Panc1 (cell line): ENCODE measurements around the gene CADM4.

ENCODE experiments used
- POLR2AphosphoS5 ChIP-seq: IDR thresholded peaks from 2 replicates; pipeline ENCODE4 v1.6.1; 2012; ENCODE audit warnings: mild to moderate bottlenecking, low read depth, low read length, moderate library complexity
- TCF7L2 ChIP-seq: IDR thresholded peaks from 2 replicates; pipeline ENCODE4 v1.6.1; 2011; ENCODE audit warnings: mild to moderate bottlenecking, low read depth, low read length, inconsistent platforms
- TF ChIP-seq, protein P1 (sequence below): fragments of 450-650 bp; IDR thresholded peaks from 2 replicates; pipeline ENCODE4 v1.5.1; 2017; ENCODE audit warnings: mild to moderate bottlenecking
- TF ChIP-seq, protein P2 (sequence below), 2 experiments: IDR thresholded peaks; 2 replicates each; pipeline ENCODE4 v1.6.1; 2011 to 2012; ENCODE audit warnings: low read depth in 2 of 2, control low read depth in 1 of 2, low read length in 1 of 2, mild to moderate bottlenecking in 1 of 2, moderate library complexity in 1 of 2; ENCODE audit not compliant: insufficient read depth in 1 of 2

DNA sequence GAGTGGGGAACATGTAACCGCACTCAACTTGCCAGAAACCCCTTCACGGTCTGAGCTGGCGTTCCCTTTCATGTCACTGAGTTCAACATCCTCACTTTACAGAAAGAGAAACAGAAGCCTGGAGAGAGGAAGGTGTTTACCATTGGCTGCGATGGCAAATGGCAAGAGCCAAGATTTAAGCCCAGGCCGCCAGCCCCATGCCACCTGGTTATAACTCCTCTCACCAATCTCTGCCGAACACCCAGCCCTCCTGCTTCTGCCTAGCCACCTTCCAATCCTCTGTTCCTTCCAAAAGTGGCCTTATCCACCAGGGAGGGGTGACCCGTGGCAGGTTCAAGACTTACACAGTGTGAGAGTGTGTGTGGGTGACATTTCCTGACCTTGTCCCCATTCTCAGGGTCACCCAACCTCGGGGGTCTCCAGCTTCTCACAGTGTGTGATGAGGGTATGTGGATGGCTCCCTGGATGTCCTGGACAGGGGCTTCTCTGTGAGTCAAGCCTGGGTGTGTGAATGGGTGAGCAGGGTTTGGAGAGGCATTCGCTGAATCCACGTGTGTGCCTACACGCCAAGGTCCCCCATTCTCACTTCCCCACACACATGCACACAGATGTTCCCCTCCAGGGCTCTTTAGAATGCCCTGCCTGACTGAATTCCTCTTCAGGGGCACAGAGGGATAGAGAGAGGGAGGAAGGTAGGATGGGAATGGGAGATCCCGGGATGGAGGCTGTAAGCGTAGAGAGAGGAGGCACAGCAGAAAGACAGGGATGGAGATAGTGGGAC lies 1.2 kb downstream of the CADM4 start:
- TF ChIP-seq, protein P1, sequence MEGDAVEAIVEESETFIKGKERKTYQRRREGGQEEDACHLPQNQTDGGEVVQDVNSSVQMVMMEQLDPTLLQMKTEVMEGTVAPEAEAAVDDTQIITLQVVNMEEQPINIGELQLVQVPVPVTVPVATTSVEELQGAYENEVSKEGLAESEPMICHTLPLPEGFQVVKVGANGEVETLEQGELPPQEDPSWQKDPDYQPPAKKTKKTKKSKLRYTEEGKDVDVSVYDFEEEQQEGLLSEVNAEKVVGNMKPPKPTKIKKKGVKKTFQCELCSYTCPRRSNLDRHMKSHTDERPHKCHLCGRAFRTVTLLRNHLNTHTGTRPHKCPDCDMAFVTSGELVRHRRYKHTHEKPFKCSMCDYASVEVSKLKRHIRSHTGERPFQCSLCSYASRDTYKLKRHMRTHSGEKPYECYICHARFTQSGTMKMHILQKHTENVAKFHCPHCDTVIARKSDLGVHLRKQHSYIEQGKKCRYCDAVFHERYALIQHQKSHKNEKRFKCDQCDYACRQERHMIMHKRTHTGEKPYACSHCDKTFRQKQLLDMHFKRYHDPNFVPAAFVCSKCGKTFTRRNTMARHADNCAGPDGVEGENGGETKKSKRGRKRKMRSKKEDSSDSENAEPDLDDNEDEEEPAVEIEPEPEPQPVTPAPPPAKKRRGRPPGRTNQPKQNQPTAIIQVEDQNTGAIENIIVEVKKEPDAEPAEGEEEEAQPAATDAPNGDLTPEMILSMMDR = no peak
- TF ChIP-seq, protein P2, sequence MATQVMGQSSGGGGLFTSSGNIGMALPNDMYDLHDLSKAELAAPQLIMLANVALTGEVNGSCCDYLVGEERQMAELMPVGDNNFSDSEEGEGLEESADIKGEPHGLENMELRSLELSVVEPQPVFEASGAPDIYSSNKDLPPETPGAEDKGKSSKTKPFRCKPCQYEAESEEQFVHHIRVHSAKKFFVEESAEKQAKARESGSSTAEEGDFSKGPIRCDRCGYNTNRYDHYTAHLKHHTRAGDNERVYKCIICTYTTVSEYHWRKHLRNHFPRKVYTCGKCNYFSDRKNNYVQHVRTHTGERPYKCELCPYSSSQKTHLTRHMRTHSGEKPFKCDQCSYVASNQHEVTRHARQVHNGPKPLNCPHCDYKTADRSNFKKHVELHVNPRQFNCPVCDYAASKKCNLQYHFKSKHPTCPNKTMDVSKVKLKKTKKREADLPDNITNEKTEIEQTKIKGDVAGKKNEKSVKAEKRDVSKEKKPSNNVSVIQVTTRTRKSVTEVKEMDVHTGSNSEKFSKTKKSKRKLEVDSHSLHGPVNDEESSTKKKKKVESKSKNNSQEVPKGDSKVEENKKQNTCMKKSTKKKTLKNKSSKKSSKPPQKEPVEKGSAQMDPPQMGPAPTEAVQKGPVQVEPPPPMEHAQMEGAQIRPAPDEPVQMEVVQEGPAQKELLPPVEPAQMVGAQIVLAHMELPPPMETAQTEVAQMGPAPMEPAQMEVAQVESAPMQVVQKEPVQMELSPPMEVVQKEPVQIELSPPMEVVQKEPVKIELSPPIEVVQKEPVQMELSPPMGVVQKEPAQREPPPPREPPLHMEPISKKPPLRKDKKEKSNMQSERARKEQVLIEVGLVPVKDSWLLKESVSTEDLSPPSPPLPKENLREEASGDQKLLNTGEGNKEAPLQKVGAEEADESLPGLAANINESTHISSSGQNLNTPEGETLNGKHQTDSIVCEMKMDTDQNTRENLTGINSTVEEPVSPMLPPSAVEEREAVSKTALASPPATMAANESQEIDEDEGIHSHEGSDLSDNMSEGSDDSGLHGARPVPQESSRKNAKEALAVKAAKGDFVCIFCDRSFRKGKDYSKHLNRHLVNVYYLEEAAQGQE (IDR thresholded peaks at IDR 0.05; ENCODE audit: insufficient read depth in 1 of 2, low read depth in 2 of 2, low read length in 1 of 2) = no peak
- TF ChIP-seq POLR2AphosphoS5 (no peak), TCF7L2 (no peak)
